Osteocyte (in vitro differentiated cells): ENCODE measurements around the gene ACKR2. TPM values are rescaled to one million over a fixed set of nuclear protein-coding genes. Genes with fewer than 3 reads are reported as not detected.

ENCODE experiments used
- DNase-seq: peaks from one replicate; pipeline ENCODE4 v3.0.0; 2021; ENCODE audit warnings: mixed read lengths; ENCODE audit not compliant: unreplicated experiment; ENCODE audit errors: extremely low spot score
- H3K27ac Mint-ChIP-seq: one replicate; pipeline ENCODE4 v1.8.0; 2021; ENCODE audit warnings: mild to moderate bottlenecking, mixed read lengths; ENCODE audit not compliant: unreplicated experiment
- H3K27me3 Mint-ChIP-seq: one replicate; pipeline ENCODE4 v1.8.0; 2021; ENCODE audit warnings: mixed read lengths; ENCODE audit not compliant: unreplicated experiment
- H3K36me3 Mint-ChIP-seq: one replicate; pipeline ENCODE4 v1.8.0; 2021; ENCODE audit warnings: mixed read lengths; ENCODE audit not compliant: unreplicated experiment
- H3K4me1 Mint-ChIP-seq: one replicate; pipeline ENCODE4 v1.8.0; 2021; ENCODE audit warnings: mixed read lengths; ENCODE audit not compliant: unreplicated experiment
- H3K4me3 Mint-ChIP-seq: one replicate; pipeline ENCODE4 v1.8.0; 2021; ENCODE audit warnings: mild to moderate bottlenecking, moderate library complexity, mixed read lengths; ENCODE audit not compliant: unreplicated experiment
- H3K9me3 Mint-ChIP-seq: one replicate; pipeline ENCODE4 v1.8.0; 2021; ENCODE audit warnings: mixed read lengths; ENCODE audit not compliant: unreplicated experiment
- total RNA-seq: library from RNA; stranded (reverse); gene quantifications from 2 replicates; pipeline ENCODE4 v1.2.1, GENCODE V29; 2021
- TF ChIP-seq, protein P1 (sequence below): fragments of 200-600 bp; sonication (generic); IDR thresholded peaks from 2 replicates; pipeline ENCODE4 v1.5.0; 2021; ENCODE audit warnings: antibody characterized with exemption, mild to moderate bottlenecking, moderate library complexity

The ACKR2 gene
- total RNA-seq, 1 donor from 2014 or later: 0.19 TPM

DNA sequence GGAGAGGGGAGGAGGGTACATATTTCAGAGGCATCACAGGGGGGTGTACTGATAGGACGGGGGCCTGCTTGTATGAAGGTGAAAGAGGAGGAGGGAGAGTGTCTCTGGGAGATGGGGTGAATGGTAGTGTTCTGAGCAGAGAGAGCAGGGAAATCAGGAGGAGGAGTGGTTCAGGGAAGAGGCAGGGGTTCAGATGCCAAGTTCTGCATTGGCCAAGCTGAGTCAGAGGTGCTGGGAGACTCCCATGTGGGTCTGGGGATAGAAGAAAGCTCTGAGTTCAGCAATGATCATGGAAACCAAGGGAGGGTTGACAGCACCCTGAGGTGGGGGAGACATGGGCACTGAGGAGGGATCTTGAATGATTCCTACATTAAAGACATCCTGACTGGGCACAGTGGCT lies 63.5 kb downstream of the ACKR2 start:
- H3K27ac Mint-ChIP-seq: no peak overlapping the region
- TF ChIP-seq, protein P1, sequence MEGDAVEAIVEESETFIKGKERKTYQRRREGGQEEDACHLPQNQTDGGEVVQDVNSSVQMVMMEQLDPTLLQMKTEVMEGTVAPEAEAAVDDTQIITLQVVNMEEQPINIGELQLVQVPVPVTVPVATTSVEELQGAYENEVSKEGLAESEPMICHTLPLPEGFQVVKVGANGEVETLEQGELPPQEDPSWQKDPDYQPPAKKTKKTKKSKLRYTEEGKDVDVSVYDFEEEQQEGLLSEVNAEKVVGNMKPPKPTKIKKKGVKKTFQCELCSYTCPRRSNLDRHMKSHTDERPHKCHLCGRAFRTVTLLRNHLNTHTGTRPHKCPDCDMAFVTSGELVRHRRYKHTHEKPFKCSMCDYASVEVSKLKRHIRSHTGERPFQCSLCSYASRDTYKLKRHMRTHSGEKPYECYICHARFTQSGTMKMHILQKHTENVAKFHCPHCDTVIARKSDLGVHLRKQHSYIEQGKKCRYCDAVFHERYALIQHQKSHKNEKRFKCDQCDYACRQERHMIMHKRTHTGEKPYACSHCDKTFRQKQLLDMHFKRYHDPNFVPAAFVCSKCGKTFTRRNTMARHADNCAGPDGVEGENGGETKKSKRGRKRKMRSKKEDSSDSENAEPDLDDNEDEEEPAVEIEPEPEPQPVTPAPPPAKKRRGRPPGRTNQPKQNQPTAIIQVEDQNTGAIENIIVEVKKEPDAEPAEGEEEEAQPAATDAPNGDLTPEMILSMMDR: no peak
- no peaks in the 10 kb centered on the region for H3K9me3 Mint-ChIP-seq
- H3K27me3 Mint-ChIP-seq: peaks cover 26% of the 10 kb centered on the region
- no peaks in the 10 kb centered on the region for H3K4me1 Mint-ChIP-seq
- H3K36me3 Mint-ChIP-seq: no peaks in the 10 kb centered on the region
- no peak overlapping the region for H3K4me3 Mint-ChIP-seq
- DNase-seq: no peak

DNA sequence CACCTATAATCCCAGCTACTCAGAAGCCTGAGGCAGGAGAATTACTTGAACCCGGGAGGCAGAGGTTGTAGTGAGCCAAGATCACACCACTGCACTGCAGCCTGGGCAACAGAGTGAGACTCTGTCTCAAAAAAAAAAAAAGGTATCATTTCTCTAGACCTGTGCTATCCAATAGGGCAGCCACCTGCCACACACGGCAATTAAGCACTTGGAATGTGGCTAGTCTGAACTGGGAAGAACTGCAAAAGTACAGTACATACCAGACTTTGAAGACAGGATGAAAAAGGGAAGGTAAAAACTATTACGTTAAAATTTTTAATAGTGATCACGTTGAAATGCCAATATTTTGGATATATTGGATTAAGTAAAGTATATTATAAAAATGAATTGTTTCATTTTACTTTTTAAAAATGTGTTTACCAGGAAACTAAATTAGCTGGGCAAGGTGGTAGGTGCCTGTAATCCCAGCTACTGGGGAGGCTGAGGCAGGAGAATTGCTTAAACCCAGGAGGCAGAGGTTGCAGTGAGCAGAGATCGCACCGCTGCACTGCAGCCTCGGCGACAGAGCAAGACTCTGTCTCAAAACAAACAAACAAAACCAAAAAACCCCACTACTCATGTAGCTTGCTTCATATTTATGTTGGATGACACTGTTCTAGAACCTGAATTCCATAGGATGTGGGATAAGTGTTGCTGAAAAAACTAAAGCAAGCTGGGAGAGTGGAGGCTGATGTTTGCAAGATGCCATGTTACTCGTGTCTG lies 64.2 kb downstream of the ACKR2 start:
- H3K27ac Mint-ChIP-seq: no peak overlapping the region
- no peaks in the 10 kb centered on the region for H3K36me3 Mint-ChIP-seq
- H3K9me3 Mint-ChIP-seq: no peaks in the 10 kb centered on the region
- TF ChIP-seq, protein P1: no peak
- H3K4me1 Mint-ChIP-seq: no peaks in the 10 kb centered on the region
- H3K27me3 Mint-ChIP-seq: peaks cover 30% of the 10 kb centered on the region
- no peak overlapping the region for H3K4me3 Mint-ChIP-seq
- no peak for DNase-seq

DNA sequence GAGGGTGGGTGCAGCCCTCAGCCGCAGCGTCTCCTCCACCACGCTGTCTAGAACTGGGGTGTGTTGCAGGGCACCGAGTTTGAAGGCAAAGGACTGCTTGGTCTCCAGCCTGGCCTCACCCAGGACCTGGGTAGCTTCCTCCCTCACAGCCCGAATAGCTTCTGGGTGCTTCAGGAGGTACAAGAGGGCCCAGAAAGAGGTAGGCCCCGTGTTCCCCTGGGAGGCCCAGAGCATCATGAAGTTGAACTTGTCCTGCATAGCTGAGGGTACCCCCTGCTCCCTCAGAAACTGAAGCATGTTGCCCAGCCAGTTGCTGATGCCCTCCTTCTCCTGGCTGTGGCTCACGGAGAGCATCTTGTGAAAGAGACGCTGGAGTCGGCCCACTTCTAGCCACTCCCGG lies 65.5 kb downstream of the ACKR2 start:
- Mint-ChIP-seq H3K4me3 (no peak overlapping the region), H3K9me3 (no peaks in the 10 kb centered on the region)
- TF ChIP-seq, protein P1: no peak

DNA sequence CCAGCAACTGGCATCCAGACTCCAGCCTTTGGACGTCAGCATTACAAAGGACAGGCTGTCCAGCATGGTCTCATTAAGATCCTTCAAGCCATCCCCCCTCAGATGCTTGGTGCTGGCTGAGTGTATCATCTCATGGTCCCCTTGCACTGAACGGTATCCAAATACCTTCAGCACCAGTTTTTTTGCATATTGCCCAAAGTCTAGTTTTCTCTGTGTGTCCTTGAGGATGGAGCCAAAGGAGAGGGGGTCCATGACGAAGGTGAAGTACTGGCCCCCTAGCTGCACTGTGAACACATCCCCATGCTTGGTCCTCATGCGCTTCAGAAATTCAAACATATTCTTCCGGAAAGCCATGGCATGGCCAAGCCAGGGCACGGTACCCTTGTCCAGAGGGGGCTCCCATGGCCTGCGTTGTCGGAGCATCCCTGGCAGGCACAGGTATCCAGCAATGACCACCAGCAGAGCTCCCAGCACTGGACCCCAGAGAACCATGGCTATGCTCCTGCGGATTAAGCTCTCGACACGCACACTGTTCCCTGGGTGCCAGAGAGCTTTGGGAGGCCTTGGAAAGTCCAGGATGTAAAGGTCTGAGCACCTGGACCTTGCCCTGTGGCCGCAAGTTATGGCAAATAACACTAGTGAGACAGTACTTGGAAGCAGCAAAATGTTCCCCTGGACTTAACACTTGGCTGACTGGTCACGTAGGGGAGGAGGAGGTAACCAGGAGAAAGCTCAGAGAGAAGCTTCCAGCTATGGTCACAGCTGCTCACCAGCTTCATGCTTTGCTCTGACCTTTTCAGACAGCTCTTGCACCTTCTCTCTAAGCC lies 66.3 kb downstream of the ACKR2 start, which contains the start of gene CYP8B1:
TSS of gene CYP8B1 (minus strand) at position 555 of the 827 bp plus-strand sequence. CDS start at position 492, 63 bp downstream.
- Mint-ChIP-seq H3K27ac (no peak within 1 kb of the TSS), H3K4me1 (no peaks in the 10 kb centered on the region), H3K9me3 (no peaks in the 10 kb centered on the region), H3K36me3 (no peaks in the 10 kb centered on the region), H3K4me3 (no peak within 1 kb of the TSS), H3K27me3 (peaks cover 41% of the 10 kb centered on the region)
- no peak for DNase-seq
- TF ChIP-seq, protein P1: no peak

More for the DNA sequence above, 65.5 kb downstream of the ACKR2 start:
- Mint-ChIP-seq H3K36me3 (no peaks in the 10 kb centered on the region), H3K4me1 (no peaks in the 10 kb centered on the region), H3K27ac (no peak overlapping the region), H3K27me3 (peaks cover 39% of the 10 kb centered on the region)
- DNase-seq: no peak

DNA sequence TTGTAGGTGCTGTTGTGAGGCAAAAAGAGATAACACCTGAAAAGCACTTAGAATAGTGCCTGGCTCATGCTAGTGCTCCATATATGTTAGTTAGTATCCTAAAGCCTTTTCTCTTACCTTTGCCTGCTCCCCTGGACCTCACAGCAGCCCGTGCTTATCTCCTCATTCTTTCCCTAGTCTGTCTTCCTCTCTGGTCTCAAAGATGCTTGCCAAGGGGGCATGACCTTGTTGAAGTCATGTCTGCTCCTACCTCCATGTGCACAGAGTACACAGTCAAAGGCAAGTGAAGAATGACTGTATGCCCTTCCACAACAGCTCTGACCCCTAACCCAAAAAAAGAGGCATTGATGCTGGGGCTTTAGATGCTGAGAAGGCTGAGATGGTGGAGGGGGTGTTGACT lies 67.2 kb downstream of the ACKR2 start:
- Mint-ChIP-seq H3K4me1 (peaks cover 5% of the 10 kb centered on the region), H3K4me3 (no peak overlapping the region), H3K27ac (no peak overlapping the region), H3K36me3 (no peaks in the 10 kb centered on the region), H3K27me3 (peaks cover 45% of the 10 kb centered on the region), H3K9me3 (no peaks in the 10 kb centered on the region)
- no peak for DNase-seq
- TF ChIP-seq, protein P1: no peak
